ENCODE results near the gene STX2.
"Not testable (repeated sequence)": the region's sequence is repeated elsewhere in the genome, so short reads cannot be mapped to it uniquely, and the experiment has no call there.

Gene STX2

GRCh38 chr12:130762319-130762675 is 76.8 kb downstream of the STX2 start:
- TF ChIP-seq CTCF (IDR thresholded peaks at IDR 0.05; ENCODE audit: insufficient read depth, low read length, missing control alignments) = no peak
- CTCF ChIA-PET = interaction anchor here (0.6 to 2.3 kb wide), 4 partner anchors 11 to 342 kb away, joined by 3 to 14 read pairs (median 4); no protein-coding TSS in a partner anchor
- no peak overlapping the region for H3K4me3 ChIP-seq (ENCODE audit: low read depth, low read length)
- POLR2A ChIA-PET = no interaction called here
- no peak for DNase-seq (ENCODE audit: low read depth, low spot score)

- ChIA-PET CTCF (interaction anchor here (1.2 to 2.3 kb wide), 4 partner anchors 10 to 342 kb away, joined by 4 to 14 read pairs (median 6); no protein-coding TSS in a partner anchor), POLR2A (no interaction called here)
- DNase-seq (ENCODE audit: low read depth, low spot score) = peak; percentile 4
- peak; percentile 68 for TF ChIP-seq CTCF (IDR thresholded peaks at IDR 0.05; ENCODE audit: insufficient read depth, low read length, missing control alignments)
- H3K4me3 ChIP-seq (ENCODE audit: low read depth, low read length) = no peak overlapping the region; the same call in 1 of the 2 replicates
These were observed 77.3 kb downstream of the STX2 start for GRCh38 chr12:130761537-130762318.

GRCh38 chr12:130754234-130754901 is 84.7 kb downstream of the STX2 start:
- no peak for DNase-seq (ENCODE audit: low read depth, low spot score)
- H3K4me3 ChIP-seq (ENCODE audit: low read depth, low read length) = no peak overlapping the region
- ChIA-PET CTCF (no interaction called here), POLR2A (no interaction called here)
- no peak for TF ChIP-seq CTCF (IDR thresholded peaks at IDR 0.05; ENCODE audit: insufficient read depth, low read length, missing control alignments)

GRCh38 chr12:130752692-130753230 is 86.3 kb downstream of the STX2 start:
- ChIA-PET CTCF (interaction anchor here (1.2 to 1.5 kb wide), 2 partner anchors 8 kb away, joined by 4 read pairs; no protein-coding TSS in a partner anchor), POLR2A (no interaction called here)
- no peak overlapping the region for H3K4me3 ChIP-seq (ENCODE audit: low read depth, low read length)
- DNase-seq (ENCODE audit: low read depth, low spot score) = no peak
- TF ChIP-seq CTCF (IDR thresholded peaks at IDR 0.05; ENCODE audit: insufficient read depth, low read length, missing control alignments) = no peak

GRCh38 chr12:130752037-130752436 is 87.0 kb downstream of the STX2 start:
- CTCF ChIA-PET = interaction anchor here (1.3 to 1.5 kb wide), 2 partner anchors 9 to 68 kb away, joined by 3 to 4 read pairs; no protein-coding TSS in a partner anchor
- POLR2A ChIA-PET; H3K4me3 ChIP-seq (ENCODE audit: low read depth, low read length); DNase-seq (ENCODE audit: low read depth, low spot score): not testable (repeated sequence)

GRCh38 chr12:130748786-130749185 is 90.3 kb downstream of the STX2 start:
- no peak overlapping the region for H3K4me3 ChIP-seq (ENCODE audit: low read depth, low read length)
- DNase-seq (ENCODE audit: low read depth, low spot score) = no peak
- CTCF ChIA-PET = interaction anchor here (1.1 kb wide), 2 partner anchors 28 to 42 kb away, joined by 3 read pairs; no protein-coding TSS in a partner anchor
- TF ChIP-seq CTCF (IDR thresholded peaks at IDR 0.05; ENCODE audit: insufficient read depth, low read length, missing control alignments) = no peak
- POLR2A ChIA-PET = no interaction called here
